Cortex of kidney (tissue), 1 donor: ENCODE measurements around the gene P2RX1.
"Not testable (repeated sequence)": the region's sequence is repeated elsewhere in the genome, so short reads cannot be mapped to it uniquely, and the experiment has no call there.

ENCODE experiments used
- DNase-seq: peaks from one replicate; lab custom pipeline; 2025; lab: John Stamatoyannopoulos, UW

P2RX1 gene

DNA sequence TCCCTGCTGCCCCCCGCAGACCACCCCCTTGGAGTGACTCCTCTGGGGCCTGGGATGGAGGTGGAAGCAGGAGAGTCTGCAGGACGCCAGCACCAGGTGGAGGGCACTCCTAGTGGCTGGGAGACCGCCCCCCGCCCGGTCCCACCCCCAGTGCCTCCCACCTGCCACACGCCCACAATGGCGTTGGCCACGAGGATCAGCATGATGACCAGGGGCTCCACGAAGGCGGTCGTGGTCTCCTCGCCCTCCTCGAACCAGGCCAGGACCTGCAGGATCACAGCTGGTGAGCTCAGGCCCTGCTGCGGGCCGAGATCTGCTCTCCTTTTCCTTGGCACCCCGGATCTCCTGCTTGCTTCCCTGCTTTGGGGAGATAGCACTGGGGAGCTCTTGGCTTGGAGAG is 35.2 kb upstream of the P2RX1 start:
- no peak for DNase-seq

DNA sequence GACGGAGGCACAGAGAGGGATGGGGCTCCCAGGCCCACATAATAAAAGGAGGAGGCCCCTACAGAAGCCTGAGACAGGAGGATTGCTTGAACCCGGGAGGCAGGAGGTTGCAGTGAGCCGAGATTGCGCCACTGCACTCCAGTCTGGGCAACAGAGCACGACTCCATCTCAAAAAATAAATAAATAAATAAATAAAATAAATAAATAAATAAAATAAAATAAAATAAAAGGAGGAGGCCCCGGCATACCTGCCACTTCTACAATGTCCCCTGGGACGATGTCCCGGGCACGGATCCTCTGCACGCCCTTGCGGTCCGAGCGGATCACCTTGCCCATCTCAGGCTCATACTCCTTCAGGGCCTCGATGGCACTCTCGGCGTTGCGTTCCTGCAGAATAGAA is 34.7 kb upstream of the P2RX1 start:
- DNase-seq = no peak

GRCh38 chr17:3950584-3950983 is 34.3 kb upstream of the P2RX1 start:
- DNase-seq = no peak

GRCh38 chr17:3949418-3949817 is 33.2 kb upstream of the P2RX1 start:
- no peak for DNase-seq

DNA sequence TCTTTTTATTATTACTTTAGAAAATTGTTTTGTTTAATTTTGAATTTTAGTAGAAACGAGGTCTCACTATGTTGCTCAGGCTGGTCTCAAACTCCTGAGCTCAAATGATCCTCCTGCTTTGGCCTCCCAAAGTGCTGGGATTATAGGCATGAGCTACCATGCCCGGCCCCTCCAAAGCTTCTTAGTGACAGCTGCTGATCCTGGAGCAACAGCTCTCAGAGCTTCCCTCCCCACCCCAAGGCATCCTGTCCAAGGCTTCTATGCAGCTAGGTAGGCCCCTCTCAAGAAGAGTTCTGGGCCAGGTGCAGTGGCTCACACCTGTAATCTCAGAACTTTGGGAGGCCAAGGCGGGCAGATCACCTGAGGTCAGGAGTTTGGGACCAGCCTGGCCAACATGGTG is 32.3 kb upstream of the P2RX1 start:
- DNase-seq = not testable (repeated sequence)

GRCh38 chr17:3947318-3947810 is 31.1 kb upstream of the P2RX1 start:
- no peak for DNase-seq

DNA sequence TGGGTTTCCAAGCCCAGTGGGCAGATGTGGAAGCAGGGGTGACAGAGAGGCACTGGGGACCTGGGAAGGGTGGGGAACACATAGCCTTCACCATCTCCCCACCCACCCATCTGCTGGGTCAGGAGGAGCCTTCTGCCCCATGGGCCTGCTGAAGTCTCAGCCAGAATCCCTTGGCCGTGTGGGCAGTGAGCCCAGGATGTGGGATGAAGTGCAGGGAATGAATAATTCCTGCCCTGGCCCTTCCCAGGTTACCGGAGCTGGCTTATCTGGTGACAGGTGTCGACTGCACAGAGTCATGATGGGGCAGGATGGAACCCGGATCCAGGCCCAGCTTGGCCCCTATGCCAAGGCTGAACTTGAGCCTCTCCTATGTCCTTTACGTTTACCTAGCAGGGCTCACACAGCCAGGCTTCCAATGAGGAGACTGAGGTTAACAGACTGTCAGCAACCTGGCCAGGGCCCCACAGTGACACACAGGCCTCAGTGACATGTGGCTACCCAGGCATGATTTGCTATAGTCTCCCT is 30.5 kb upstream of the P2RX1 start:
- no peak for DNase-seq

GRCh38 chr17:3944485-3945388 is 28.5 kb upstream of the P2RX1 start:
- DNase-seq = no peak

- no peak for DNase-seq
Measured at GRCh38 chr17:3943240-3943891, 27.1 kb upstream of the P2RX1 start.

- DNase-seq = no peak
Measured at GRCh38 chr17:3940965-3941698, 24.9 kb upstream of the P2RX1 start.

GRCh38 chr17:3937359-3937758 is 21.1 kb upstream of the P2RX1 start:
- DNase-seq = no peak

GRCh38 chr17:3935825-3936355 is 19.6 kb upstream of the P2RX1 start:
- no peak for DNase-seq

DNA sequence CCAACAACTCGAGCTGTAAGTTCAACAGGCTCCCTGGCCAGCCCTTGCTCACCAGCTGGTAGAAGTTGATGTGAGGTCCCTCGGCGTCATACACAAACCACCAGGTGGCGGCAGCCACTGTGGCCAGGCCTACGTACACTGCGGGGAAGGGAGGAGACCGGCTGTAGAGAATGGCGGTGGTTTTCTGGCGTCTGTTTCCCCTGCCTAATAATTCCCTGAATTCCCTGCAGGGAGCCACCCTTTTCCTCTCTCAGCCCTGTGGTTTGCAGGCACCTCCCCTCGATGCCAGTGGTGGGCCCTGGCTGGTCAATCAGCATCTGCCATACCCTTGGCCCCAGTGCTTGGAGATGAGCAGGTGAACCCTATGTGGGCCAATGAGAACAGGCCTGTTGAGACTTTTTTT is 18.9 kb upstream of the P2RX1 start:
- no peak for DNase-seq

- no peak for DNase-seq
Measured at GRCh38 chr17:3929764-3930163, 13.5 kb upstream of the P2RX1 start.

- no peak for DNase-seq
Measured at GRCh38 chr17:3929181-3929580, 12.9 kb upstream of the P2RX1 start.

GRCh38 chr17:3928406-3928805 is 12.1 kb upstream of the P2RX1 start:
- no peak for DNase-seq

DNA sequence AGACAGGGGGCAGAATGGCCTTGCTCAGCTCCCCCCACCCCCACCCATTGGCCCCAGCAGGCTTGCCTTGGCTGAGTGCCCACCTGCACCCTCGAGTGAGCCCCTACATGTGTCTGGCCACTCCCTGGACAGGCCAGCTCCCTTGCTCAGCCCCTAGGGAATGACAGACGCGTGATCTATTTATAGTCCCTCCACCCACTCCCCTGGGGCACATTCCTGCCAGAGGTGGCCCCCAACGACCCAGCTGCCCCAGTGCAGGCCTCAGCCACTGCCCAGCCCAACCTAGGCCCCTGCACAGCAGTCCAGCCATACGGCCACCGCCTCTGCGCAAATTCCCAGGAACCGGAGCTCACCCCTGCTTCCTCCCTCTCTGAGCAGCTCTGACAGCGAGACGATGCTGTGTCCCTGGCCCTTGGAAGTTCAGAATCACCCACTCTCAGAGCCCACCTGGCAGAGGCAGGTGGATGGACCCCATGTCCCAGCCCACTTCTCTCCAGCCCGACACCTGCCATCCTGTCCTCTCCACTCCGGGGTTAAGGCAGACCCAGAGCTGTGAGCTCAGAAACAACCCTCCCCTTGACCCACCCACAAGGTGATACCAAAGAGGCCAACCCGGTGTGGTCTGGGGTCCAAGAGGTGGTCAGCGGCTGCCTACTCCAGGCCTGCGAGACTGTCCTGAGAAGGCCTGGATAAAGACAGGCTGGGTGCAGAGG is 11.5 kb upstream of the P2RX1 start:
- DNase-seq = no peak

DNA sequence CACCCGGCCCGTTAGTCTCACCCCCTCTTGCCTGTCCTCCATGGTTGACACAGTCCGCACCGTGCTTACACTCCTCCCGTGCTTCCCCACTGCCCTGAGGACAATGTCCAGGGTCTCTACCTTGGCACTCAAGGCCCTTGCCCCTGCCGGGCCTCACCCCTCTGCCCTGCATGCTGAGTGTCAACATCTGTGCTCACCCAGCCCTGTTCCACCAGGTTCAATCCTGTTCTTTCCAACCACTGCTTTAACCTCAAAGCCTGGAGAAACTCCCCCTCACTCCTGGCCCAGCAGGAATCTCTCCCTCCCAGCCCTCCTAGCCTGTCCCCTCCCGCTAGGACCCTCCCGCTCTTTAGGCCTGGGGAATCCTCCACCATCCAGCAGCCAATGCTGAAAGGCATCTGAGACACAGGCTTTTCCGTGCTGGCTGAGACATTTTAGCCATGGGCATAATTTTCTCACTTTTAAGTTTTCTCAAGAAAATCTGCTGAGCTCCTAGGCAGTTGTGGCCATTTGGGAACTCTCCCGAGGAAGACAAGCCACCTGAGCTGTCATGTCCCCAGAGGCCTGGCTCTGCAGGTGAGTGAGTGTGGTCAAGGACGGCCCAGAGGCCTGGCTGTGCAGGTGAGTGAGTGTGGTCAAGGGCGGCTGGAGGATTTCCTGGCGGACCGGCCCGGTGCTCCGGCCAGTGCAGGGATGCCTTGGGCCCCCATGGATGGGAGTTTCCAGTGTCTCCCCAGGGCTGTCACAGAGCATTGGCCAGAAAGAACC is 10.8 kb upstream of the P2RX1 start:
- no peak for DNase-seq

DNA sequence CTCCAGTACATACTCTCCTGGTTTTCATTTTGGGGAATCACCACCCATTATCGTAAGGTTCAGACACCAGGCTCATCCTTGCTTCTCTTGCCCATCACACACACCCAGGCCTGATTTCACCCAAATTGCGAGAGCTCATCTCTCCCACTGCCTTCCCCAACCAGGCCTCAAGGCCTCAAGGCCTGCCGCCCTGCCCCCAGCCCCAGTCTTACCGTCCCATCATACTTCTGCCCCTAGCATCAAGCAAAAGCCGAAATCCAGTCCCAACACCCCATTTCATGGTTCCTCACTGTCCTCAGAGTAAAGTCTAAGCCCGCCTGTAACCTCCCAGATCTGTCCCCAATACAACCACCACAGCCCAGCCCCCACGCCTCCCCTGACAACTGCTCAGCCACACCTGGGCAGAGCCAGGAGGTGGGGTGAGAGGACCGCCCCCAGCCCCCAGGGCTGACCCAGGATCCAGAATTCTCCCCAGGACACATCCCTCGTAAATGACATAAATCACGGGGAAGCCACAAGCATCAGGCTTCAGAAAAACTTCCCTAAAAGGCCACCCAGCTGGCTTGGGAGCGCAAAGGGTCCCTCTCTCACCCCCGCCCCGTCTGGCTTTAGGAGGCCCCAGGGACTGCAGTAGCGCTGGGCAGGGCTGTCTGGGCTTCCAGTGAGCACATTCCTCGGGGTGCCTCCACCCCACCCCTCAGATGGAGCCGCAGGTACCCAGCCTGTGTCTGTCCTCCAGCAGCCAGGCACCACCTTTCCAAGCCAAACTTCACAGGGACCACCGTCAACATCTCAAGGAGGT is 9.6 kb upstream of the P2RX1 start:
- DNase-seq = no peak
